Stimulated activated CD4-positive, alpha-beta T cell treated with anti-CD3 and anti-CD28 coated beads, Interleukin-1b, Interleukin-23, amount 100 ng/mL, for 1 hour (primary cell): ENCODE results near the gene DUSP2.

Experiments
- DNase-seq, 2 donors: peaks; one replicate each; pipeline ENCODE4 v3.0.0-alpha.2; 2020; ENCODE audit warnings: low read depth in 2 of 2

Gene DUSP2

GRCh38 chr2:96114903-96115581 is 30.2 kb downstream of the DUSP2 start:
- no peak for DNase-seq

DNA sequence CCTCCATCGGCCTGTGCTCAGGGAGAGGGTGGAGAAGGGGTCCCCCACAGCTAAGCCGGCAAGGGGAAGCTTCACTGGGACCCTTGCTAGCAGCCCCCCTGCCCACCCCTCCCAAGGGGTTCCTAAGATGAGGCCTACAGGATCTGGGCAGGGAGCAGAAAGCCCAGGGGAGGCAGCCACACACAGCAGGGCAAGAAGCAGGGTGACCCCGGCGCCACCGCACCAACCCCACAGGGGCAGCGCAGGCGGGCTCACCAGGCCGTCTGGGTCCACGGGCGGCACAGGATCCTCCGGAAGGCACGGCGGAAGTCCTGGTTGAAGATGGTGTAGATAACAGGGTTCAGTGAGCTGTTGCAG is 30.7 kb downstream of the DUSP2 start:
- no peak for DNase-seq

DNA sequence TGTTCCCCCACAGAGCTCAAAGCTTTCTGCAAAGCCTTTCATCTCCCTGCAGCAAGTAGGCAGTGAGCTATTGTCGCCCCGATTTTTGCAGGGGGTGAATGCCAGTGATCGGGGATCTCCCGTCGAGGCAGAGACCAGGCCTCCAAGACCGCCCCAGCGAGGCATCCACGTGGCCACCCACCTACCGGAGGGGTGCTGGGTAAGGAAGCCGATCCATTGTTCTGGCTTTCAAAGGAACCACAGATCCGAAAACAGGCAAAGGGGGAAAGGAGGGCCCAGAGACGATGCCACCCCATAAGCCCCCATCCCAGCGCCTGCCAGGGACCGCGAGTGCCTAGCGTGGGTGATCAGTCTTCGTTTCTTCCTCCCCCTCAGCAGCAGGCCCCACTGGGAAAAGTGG is 31.3 kb downstream of the DUSP2 start:
- no peak for DNase-seq

GRCh38 chr2:96113367-96113677 is 31.9 kb downstream of the DUSP2 start:
- DNase-seq, result no peak

DNA sequence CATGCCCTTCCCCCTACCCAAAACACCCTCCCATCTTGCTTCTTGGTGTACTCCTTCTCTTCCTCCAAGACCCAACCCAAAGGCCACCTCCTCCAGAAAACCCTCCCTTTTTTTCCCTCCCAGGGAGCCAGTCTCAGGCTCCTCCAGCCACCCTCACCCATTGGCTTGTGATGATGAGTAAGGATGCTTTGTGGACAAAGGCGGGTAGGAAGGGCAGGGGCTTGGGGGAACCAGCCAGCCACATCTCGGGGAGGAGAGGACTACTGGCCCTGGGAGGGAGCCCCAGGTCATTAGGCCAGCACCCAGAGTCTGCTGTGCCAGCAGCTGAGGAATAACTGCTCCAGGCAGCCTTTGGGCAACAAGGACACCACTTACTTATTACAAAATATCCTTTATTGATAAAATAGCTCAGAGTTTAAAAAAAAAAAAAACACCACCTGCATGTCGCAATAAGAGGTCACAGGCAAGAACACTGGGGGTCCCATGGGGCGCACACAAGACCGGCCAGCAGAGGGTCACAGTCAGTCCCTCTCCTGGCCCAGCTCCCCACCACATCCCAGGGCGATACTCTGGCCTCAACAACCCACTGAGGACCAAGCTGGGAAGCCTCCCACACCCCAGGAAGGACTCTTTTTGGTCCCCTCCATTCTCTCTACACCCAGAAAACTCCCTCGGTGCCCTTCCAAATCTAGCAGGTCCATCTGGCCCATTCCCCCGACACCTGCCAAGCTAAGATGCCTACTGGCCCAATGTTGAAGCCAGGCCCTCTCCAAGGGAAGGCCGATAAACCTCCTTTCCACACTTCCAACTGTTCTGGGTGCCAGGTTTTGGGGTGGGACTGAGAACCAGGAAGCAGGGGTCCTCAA is 32.5 kb downstream of the DUSP2 start:
- no peak for DNase-seq

- no peak for DNase-seq
Measured at GRCh38 chr2:96111823-96112500, 33.3 kb downstream of the DUSP2 start.

DNA sequence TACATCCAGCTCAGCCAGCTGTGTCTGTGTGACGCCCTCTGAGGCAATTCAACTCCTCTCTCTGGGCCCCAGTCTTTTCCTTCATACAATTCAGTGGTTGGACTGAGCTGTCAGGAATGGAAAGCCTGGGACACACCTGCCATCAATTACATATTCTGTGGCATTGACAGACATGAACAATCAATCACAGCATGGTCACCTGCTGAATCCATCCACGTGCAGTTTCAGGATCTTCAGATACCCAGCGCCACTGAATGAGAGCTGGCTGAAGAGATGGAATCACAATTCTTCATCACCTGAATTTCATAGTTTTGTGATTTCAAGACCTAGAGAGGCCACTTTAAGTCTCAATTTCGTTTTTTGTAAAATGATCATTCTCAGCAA is 34.0 kb downstream of the DUSP2 start:
- DNase-seq, result no peak

GRCh38 chr2:96110621-96111256 is 34.5 kb downstream of the DUSP2 start:
- no peak for DNase-seq

DNA sequence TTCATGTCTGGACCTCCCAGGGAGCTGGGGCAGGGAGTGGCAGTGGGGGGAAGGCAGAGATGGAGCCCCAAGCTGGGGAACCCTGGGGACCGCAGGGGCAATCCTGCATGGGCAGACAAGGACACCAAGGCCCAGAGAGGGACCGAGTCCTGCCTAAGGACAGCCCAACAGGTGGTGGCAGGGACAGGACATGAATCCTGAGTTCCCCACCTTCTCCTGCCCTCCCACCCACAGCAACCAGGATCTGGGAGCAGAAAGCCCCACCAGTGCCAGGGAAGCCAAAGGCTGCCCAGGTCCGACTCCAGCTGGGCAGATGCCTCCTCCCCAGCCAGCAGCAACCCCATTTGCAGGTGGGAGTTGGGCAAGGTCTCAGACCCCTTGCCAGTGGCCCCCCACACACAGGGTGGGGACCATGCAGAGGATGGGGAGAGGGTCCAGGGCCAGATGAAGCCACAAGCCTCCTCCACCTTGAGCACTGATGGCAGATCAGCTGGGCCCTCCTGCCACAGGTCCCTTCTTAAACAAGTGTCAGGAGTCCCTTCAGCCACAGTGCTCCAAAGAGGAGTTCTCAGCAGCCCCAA is 35.2 kb downstream of the DUSP2 start:
- DNase-seq, result no peak

DNA sequence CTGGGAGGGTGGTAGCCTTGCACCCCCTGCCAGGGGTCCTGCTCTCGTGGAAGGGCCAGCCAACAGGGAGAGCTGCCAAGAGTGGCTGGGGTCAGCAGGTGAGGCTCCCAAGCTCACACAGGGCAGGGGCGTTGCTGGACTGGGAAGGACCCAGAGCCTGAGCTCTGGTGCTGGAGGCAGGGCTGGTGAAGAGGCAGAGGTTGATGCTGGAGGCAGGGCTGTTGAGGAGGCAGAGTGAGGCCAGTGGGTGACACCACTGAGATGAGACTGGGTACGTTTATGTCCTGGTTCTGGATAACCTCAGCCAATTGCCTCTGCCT is 35.9 kb downstream of the DUSP2 start:
- no peak for DNase-seq

DNA sequence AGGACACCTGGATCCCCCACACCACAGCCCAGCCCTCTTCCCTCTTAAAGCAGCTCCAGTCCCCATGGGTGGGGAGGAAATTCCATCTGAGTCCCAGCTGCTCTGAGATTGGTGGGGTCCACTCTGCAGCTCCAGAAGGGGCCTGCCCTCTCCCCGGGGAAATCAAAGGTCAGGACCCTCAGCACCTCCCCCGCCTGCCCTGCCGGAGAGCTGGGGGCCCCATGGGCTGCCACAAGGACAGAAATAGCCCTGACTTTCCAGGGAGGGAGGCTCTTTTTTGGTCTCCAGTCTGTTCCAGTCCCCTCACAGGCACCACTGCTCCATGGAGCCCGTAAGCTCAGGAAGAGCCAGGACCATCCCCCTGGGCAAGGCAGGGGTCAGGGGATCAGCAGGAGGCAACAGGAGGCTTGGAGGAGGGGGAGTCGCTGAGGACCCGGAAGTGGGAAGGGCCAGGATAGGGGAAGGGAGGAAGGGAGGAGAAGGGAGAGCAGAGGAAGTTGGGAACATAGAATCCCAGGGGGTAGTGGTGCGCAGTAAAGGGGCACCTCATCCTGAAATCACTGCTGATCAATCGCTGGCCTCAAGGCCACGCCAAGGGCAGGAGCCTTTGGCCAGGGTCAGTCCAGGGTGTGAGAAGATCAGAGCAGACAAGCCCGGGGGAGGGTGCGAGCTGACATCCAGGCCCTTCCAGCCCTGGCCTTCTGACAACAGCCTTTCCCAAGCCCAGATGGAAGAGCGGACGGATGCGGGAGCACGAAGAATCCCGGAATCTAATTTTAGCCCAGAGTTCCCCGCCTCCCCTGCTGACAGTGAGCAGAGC is 36.5 kb downstream of the DUSP2 start:
- no peak for DNase-seq

DNA sequence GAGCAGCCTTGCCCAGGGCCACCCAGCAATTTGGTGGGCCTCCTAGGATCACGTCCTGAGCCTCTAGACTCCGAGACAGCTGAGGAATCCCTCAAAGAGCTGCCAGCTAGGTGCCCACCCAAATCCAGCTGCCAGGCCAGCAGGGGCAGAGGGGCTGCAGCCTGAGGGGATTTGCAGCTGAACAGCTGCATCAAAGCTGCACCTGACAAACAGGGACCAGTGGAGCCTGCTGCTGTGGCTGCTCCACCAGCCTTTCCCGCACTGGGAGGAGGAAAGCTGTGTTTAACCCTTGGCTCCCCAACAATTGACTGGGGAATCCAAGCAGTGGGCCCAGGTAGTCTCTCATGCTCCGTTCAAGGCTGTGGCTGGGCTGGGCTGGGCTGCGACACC is 37.1 kb downstream of the DUSP2 start:
- DNase-seq, result no peak

DNA sequence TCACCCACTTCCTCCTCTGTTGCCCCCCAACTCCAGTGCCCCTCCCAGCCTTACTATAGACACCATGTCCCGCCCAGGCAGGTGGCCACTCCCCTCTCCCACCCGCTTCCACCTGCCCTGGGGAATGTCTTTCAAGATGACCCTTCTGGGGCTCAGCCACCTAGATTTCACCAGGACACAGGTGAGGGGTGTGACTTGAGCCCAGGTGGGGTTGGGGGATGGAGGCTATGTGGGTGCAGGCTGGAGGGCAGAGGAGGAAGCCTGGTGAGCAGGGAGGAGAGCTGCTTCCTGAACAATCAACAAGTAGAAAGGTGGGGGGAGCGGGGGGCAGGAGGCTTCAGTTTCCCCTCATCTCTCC is 37.6 kb downstream of the DUSP2 start:
- no peak for DNase-seq

DNA sequence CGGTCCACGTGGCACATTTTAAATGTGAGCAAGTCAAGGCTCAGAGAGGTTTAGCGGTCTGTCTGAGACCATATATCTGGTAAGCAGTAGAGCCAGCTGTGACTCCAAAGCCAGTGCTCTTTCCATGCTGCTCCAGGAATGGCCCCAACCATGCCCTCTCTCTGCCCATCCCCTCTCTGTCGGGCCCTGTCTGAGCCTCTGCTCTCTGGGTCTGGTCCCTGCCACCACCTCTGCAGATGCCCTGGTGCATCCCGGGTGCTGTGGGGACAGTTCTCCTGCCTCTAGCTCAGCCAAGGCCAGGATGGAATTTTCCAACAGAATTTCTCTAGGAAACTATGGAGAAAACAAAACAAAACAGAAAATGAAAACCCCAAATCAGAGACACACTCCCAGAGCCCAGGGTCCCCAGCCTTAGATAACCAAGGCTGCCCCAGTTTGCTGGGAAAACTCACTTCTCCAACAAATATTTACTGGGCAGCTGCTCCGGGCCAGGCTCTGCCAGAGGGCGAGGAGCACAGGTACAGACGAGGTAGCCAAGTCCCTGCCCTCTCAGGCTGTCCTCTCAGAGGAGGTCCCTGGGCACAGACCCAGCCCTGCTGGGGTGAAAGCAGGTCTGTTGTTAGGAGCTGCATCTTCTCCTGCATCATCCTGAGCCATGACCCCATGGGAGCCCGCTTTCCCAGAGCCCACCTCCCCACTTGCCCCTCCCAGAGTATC is 38.1 kb downstream of the DUSP2 start:
- no peak for DNase-seq

GRCh38 chr2:96105994-96106715 is 39.1 kb downstream of the DUSP2 start:
- no peak for DNase-seq

DNA sequence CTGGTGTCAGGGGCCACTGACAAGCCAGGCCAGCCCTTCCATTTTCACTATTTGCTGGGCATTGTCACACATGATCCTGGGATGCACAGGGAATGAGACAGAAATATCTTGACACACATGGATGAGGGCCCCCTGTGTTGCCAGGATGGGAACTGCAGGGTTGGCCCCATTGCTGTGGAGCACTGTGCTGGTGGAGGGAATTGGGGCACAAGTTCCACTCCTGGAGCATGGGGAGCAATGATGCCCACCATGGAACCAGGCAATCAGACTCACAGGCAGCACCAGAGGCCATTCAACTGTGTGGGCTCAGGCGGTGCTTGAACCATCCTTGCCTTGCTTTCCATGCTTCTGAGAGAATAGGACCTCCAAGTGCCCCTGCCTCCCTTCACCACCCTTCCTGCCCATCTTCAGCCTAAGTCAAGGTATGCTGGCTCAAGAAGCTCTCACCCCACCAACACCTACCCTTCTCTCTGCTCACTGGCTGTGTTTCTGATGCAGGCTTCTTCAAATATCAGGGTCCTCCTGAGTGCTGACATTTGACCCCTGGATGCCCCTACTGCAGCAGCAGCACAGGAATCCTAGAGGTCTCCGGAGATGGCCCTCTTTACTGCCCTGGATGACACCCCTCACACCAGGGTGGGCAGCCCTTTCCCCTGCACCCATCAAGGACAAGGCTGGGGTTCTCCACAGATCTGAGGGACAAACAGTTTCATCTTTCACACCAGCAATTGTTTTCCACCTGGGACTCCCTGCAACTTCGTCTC is 39.9 kb downstream of the DUSP2 start:
- no peak for DNase-seq

DNA sequence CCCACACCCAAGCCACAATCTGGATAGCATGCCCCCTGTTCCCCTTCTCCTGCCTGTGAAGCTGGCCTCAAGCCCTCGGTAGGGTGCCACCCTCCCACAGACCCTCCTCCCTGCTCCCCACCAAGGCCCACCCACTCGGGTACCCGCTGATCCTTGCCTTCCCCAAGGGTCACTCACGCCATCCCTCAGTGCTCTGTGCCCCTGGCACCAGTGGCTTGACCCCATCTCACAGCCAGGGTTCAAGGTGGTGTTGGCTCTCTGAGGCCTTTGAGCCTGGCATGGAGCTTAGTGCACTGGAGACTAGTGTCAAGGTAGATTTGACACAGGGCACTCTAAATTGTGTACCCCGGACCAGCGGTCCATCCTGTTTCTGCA is 40.8 kb downstream of the DUSP2 start:
- DNase-seq, result no peak

DNA sequence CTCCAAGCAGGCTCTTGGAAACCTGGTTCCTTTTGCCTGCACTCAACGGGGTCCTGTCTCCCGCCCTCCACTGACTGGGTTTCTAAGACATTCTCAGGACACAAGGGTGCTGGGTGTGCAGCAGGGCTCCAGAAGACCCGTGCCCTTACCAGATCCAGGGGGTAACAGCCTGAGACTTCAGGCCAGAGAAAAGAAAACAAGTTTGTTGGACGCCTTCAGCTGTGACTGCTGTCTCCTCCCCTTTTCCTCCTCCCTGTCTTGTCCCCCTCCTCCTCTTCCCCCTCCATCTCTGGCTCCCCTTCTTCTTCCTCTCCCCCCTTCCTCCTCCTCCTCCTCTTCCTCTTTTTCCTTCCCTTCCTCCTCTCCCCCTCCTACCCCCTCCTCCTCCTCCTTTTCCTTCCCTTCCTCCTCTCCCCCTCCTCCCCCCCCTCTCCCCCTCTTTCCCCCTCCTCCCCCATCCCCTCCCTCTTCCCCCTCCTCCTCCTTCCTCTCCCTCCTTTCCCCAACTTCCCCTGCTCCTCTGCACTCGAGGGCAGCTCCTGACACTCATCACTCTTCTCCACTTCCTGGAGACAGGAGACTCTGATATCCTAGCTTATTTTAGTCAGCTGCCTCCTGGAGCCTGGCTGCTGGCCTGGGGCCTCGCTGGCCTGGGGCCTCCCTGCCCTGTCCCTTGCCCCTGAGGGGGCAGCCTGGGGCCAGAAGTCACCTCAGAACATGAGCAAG is 41.3 kb downstream of the DUSP2 start:
- no peak for DNase-seq

DNA sequence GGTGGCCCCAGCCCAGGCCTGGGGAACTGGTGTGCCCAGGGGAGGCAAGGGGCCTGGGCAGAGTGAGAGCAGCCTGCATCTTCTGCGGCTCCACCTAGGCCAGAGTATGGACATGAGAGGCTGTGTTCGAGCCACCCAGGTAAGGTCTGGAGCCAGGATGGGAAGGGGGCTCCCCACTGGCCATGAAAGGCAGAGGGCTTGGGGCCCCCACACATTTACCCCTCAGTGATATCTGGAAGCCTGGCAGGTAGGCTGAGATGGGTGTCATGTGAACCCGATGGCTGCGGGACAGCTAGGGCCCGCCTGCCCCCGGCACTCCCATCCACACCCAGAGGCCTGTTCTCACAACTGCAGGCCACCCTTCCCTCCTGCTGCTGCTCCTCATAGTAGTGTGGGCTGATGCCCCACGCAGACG is 42.0 kb downstream of the DUSP2 start:
- no peak for DNase-seq
